Mammary epithelial cell (primary cell): ENCODE data around the gene PLCH1.

ENCODE experiments used
- EZH2 ChIP-seq: IDR thresholded peaks from 2 replicates; pipeline ENCODE4 v1.6.1; 2012; ENCODE audit warnings: low read length, inconsistent platforms, borderline replicate concordance
- TF ChIP-seq, protein P1 (sequence below), 2 donors: IDR thresholded peaks in 1 of 2; conservative IDR thresholded peaks in 1 of 2; 2 replicates each; pipeline ENCODE4 v1.5.1; 2011 to 2012; ENCODE audit warnings: inconsistent platforms in 2 of 2, low read length in 2 of 2, mild to moderate bottlenecking in 2 of 2, control low read depth in 1 of 2, low read depth in 1 of 2; ENCODE audit not compliant: insufficient read depth in 1 of 2; ENCODE audit errors: extremely low read depth in 1 of 2

GRCh38 chr3:155334215-155334913 lies 410.5 kb downstream of the PLCH1 start:
- TF ChIP-seq, protein P1, sequence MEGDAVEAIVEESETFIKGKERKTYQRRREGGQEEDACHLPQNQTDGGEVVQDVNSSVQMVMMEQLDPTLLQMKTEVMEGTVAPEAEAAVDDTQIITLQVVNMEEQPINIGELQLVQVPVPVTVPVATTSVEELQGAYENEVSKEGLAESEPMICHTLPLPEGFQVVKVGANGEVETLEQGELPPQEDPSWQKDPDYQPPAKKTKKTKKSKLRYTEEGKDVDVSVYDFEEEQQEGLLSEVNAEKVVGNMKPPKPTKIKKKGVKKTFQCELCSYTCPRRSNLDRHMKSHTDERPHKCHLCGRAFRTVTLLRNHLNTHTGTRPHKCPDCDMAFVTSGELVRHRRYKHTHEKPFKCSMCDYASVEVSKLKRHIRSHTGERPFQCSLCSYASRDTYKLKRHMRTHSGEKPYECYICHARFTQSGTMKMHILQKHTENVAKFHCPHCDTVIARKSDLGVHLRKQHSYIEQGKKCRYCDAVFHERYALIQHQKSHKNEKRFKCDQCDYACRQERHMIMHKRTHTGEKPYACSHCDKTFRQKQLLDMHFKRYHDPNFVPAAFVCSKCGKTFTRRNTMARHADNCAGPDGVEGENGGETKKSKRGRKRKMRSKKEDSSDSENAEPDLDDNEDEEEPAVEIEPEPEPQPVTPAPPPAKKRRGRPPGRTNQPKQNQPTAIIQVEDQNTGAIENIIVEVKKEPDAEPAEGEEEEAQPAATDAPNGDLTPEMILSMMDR (conservative IDR thresholded peaks at IDR 0.05 in 1 of 2, IDR thresholded peaks at IDR 0.05 in 1 of 2; ENCODE audit: extremely low read depth in 1 of 2, insufficient read depth in 1 of 2, low read depth in 1 of 2, low read length in 2 of 2), result no peak
- TF ChIP-seq EZH2, result no peak
